IPS-18c (cell line): ENCODE data around the gene CPN2.

Experiments
- H3K4me3 ChIP-seq: 2 replicates; pipeline ENCODE4 v1.7.0; 2013; ENCODE audit warnings: low read depth, mild to moderate bottlenecking, low read length, moderate library complexity; ENCODE audit not compliant: insufficient read depth
- H3K9me3 ChIP-seq: one replicate; pipeline ENCODE4 v1.6.1; 2013; ENCODE audit warnings: mild to moderate bottlenecking, low read length, moderate library complexity; ENCODE audit not compliant: control insufficient read depth, insufficient read depth

CPN2 gene

GRCh38 chr3:194313560-194314387 is 37.4 kb downstream of the CPN2 start:
- H3K9me3 ChIP-seq, result peaks cover 2% of the 10 kb centered on the region
- H3K4me3 ChIP-seq, result no peak overlapping the region

- Histone ChIP-seq H3K4me3 (no peak overlapping the region), H3K9me3 (no peaks in the 10 kb centered on the region)
These were observed 38.3 kb downstream of the CPN2 start for GRCh38 chr3:194312743-194313281.

GRCh38 chr3:194312186-194312742 is 38.9 kb downstream of the CPN2 start:
- Histone ChIP-seq H3K9me3 (no peaks in the 10 kb centered on the region), H3K4me3 (no peak overlapping the region)

- Histone ChIP-seq H3K9me3 (no peaks in the 10 kb centered on the region), H3K4me3 (no peak overlapping the region)
These were observed 40.1 kb downstream of the CPN2 start for GRCh38 chr3:194311000-194311399.

GRCh38 chr3:194310060-194310835 is 40.9 kb downstream of the CPN2 start:
- H3K9me3 ChIP-seq, result no peaks in the 10 kb centered on the region
- H3K4me3 ChIP-seq, result no peak overlapping the region

- Histone ChIP-seq H3K4me3 (no peak overlapping the region), H3K9me3 (no peaks in the 10 kb centered on the region)
These were observed 42.3 kb downstream of the CPN2 start for GRCh38 chr3:194308601-194309449.

- Histone ChIP-seq H3K9me3 (no peaks in the 10 kb centered on the region), H3K4me3 (no peak overlapping the region)
These were observed 43.3 kb downstream of the CPN2 start for GRCh38 chr3:194307849-194308248.

- H3K9me3 ChIP-seq, result no peaks in the 10 kb centered on the region
- H3K4me3 ChIP-seq, result no peak overlapping the region; the same call in 1 of the 2 replicates
These were observed 44.1 kb downstream of the CPN2 start for GRCh38 chr3:194306771-194307640.

GRCh38 chr3:194306109-194306686 is 44.9 kb downstream of the CPN2 start:
- 0 out of 2 replicates have a peak overlapping the region, but pooled peaks have one; percentile 20 for H3K4me3 ChIP-seq
- H3K9me3 ChIP-seq, result no peaks in the 10 kb centered on the region

GRCh38 chr3:194305356-194306108 is 45.6 kb downstream of the CPN2 start:
- H3K4me3 ChIP-seq, result no peak overlapping the region
- no peaks in the 10 kb centered on the region for H3K9me3 ChIP-seq

GRCh38 chr3:194304186-194304917 is 46.8 kb downstream of the CPN2 start:
- no peaks in the 10 kb centered on the region for H3K9me3 ChIP-seq
- no peak overlapping the region for H3K4me3 ChIP-seq

- no peak overlapping the region for H3K4me3 ChIP-seq
- no peaks in the 10 kb centered on the region for H3K9me3 ChIP-seq
These were observed 47.4 kb downstream of the CPN2 start for GRCh38 chr3:194303749-194304148.

- Histone ChIP-seq H3K9me3 (no peaks in the 10 kb centered on the region), H3K4me3 (no peak overlapping the region)
These were observed 49.4 kb downstream of the CPN2 start for GRCh38 chr3:194301730-194302129.

- H3K4me3 ChIP-seq, result no peak overlapping the region
These were observed 50.2 kb downstream of the CPN2 start for GRCh38 chr3:194300936-194301335.

GRCh38 chr3:194300382-194300758 is 50.8 kb downstream of the CPN2 start:
- Histone ChIP-seq H3K9me3 (no peaks in the 10 kb centered on the region), H3K4me3 (no peak overlapping the region)

More at GRCh38 chr3:194300936-194301335, 50.2 kb downstream of the CPN2 start:
- H3K9me3 ChIP-seq, result no peaks in the 10 kb centered on the region
